Stimulated activated CD8-positive, alpha-beta memory T cell treated with anti-CD3 and anti-CD28 coated beads, Interleukin-2, amount 100 ng/mL, for 48 hours (primary cell): ENCODE measurements around the gene LDB3.

Experiments used
- DNase-seq, 2 donors: peaks; one replicate each; pipeline ENCODE4 v3.0.0-alpha.2; 2020; ENCODE audit warnings: low read depth in 2 of 2

LDB3 gene

GRCh38 chr10:86759073-86759672, 90.9 kb downstream of the LDB3 start:
- DNase-seq = no peak

- no peak for DNase-seq
Measured at GRCh38 chr10:86763404-86763803, 95.1 kb downstream of the LDB3 start.

DNA sequence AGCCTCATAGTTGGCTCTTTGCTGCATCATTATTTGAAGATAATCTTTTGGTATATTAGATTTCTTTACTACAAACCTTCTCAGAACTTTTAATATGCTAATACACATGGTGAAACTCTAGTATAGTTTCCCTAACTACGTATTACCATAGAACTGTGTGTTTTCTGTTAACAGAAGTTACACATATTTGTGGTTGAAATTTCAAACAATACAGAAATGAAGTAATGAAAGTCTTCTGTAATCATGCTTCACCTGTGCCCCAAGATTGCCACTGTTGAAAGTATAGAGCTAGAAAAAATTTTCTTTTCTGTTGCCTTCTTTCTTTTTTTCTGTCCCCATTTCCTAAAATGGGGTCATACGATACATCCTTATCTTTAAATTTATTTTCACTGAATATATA, 97.2 kb downstream of the LDB3 start:
- no peak for DNase-seq

DNA sequence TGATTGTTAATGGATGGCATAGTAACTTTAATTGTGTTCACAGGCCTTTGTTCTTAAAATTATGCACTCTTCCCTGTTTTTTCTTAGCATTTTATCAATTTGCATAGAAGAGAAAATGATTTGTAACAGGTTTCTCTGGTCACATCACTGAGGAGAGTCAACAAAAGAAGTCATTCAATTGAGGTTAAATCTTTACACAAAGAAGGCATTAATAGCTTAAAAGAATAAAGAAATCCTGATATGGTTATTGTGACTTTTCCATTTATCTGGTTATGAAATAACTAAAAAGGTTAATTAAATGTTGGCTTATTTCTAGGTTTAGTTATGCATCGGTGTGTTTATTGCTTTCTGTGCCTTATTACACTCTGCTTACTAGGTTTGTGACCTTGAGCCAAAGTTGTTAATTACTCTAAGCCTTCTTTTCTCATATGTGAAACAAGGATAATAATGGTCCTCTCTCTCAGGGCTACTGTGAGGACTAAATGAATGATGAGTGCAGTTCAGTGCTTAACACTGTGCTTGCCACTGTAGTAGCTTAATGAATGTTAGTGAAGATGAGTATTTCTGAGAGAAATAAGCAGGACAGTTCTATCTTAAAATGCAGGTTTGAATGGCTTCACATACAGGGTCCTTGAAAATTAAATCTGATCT, 100.2 kb downstream of the LDB3 start:
- no peak for DNase-seq

DNA sequence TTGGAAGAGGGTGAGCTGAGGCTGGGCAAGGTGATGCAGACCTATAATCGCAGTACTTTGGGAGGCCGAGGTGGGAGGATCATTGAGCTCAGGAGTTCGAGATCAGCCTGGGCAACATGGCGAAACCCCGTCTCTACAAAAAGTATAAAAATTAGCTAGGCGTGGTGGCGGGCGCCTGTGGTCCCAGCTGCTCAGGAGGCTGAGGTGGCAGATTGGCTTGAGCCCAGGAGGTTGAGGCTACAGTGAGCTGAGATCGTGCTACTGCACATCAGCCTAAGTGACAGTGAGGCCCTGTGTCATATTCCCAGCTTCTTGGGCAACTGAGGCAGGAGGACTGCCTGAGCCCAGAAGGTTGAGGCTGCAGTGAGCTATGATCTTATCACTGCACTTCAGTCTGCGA, 101.7 kb downstream of the LDB3 start:
- no peak for DNase-seq

DNA sequence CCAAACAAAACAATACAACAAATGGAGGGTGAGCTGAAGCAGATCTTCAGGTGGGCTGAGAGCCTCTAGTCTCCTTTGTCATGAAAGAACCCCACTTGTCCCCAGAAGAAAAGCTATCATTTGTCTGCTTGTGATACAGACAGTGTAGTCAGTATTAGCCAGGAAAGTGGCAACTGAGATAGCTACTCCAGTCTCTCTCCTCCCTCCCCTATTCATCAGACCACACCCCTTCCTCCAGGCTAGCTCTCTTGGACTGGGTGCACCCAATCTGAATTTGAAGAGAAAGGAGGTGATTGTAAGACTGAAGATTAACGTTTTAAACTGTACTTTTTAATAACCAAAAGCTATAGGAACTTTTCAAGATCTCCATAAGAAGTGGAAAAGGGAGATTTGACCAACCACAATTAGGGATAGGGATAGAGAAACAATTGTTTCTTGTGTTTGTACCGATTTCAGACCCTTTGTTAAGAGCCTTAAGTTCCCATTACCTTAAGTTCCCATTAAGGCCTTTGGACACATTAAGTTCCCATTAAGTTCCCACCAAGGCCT, 102.2 kb downstream of the LDB3 start:
- DNase-seq = no peak

GRCh38 chr10:86773498-86773897, 105.2 kb downstream of the LDB3 start:
- DNase-seq = no peak

DNA sequence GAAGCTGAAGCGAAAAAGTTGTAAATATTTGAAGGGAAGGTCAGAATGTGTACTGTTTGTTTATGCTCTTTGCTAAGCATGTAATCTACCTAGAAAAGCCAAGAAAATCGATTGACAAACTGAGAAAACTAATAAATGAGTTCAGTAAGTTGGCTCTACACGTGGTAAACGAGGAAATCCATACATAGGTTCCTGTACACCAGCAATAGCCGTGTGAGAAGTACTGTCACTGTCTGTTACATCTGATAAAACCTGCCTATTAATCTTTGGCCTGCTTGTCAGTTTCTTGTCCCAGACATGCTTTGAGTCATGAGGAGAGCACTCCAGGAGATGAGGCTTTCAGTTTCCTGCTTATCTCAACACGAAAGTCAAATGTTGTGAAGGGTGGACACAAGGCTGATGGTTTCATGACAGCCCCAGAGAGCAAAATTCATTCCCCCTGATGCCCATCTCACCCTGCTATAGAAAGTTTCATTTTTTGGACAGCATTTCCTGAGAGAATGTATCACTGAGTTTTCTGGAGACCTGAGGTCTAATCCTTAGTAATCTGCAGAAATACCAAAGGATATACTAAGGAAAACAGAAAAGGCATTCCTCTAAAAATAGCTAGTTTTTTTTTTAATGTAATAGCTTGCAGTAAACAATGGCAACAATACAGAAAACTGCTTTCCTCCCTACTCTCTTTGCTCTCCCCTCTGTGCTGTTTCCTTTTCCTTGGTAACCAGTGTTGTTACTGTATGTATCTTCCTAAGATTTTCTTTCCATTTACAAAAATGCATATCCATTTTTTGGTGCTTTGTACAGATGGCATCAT, 107.0 kb downstream of the LDB3 start:
- no peak for DNase-seq

- no peak for DNase-seq
Measured at GRCh38 chr10:86775870-86776180, 107.5 kb downstream of the LDB3 start.

DNA sequence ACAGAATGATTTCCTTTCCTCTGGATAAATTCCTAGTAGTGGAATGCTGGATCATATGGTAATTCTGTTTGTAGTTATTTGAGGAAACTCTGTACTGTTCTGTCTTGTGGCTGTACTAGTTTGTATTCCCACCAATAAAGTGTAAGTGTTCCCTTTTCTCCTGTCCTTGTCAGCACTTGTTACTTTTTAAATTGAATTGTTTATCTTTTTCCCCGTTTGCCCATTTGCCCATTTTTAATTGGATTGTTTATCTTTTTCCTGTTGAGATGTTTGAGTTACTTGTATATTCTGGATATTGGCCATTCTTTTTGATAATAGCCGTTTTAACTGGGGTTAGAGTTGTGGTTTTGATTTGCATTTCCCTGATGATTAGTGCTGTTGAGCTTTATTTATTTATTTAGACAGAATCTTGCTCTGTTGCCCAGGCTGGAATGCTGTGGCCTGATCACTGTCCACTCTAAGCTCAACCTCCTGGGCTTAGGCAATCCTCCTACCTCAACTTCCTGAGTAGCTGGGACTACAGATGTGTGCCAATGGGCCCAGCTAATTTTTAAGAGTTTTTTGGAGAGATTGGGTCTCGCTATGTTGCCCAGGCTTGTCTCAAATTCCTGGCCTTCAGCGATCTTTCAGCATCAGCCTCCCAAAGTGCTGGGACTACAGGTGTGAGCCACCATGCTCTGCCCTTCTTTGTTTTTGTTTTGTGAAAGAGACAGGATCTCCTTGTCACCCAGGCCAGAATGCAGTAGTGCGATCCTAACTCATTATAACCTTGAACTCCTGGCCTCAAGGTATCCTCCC, 111.1 kb downstream of the LDB3 start:
- DNase-seq = no peak

- no peak for DNase-seq
Measured at GRCh38 chr10:86782701-86783418, 114.5 kb downstream of the LDB3 start.

DNA sequence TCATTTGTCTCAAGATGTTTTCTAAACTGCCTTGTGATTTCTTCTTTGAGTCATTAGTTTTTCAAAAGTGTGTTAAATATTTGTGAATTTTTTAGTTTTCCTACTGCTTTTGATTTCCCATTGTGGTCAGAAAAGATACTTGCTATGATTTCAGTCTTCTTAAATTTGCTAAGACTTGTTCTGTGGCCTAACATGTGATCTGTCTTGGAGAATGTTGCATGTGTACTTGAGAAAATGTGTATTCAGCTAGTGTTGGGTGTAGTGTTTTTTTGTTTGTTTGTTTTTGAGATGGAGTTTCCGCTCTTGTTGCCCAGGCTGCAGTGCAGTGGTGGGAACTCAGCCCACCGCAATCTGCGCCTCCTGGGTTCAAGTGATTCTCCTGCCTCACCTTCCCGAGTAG, 116.7 kb downstream of the LDB3 start:
- no peak for DNase-seq
